Smooth muscle cell (in vitro differentiated cells): ENCODE data around the gene BRIP1. TPM values are rescaled to one million over a fixed set of nuclear protein-coding genes. Genes with fewer than 3 reads are reported as not detected.
"Not testable (repeated sequence)": the region's sequence is repeated elsewhere in the genome, so short reads cannot be mapped to it uniquely, and the experiment has no call there.

ENCODE experiments used
- DNase-seq: peaks from one replicate; lab custom pipeline; 2025; ENCODE audit not compliant: unreplicated experiment; lab: John Stamatoyannopoulos, UW
- H2AFZ ChIP-seq: fragments of 200-600 bp; sonication (generic); 2 replicates; pipeline ENCODE4 v1.6.0; 2016; ENCODE audit warnings: antibody characterized with exemption, low read depth, mild to moderate bottlenecking
- H3F3A ChIP-seq: fragments of 200-600 bp; sonication (generic); 2 replicates; pipeline ENCODE4 v1.6.0; 2017; ENCODE audit warnings: antibody characterized with exemption, low read depth
- H3K27ac ChIP-seq: fragments of 200-600 bp; sonication (generic); 2 replicates; pipeline ENCODE4 v1.5.1; 2016; ENCODE audit warnings: low read depth, mild to moderate bottlenecking
- H3K27me3 ChIP-seq: fragments of 200-600 bp; sonication (generic); 2 replicates; pipeline ENCODE4 v1.6.1; 2016; ENCODE audit warnings: low read depth, mild to moderate bottlenecking
- H3K36me3 ChIP-seq: fragments of 200-600 bp; sonication (generic); 2 replicates; pipeline ENCODE4 v1.5.1; 2016; ENCODE audit warnings: low read depth
- H3K4me1 ChIP-seq: fragments of 200-600 bp; sonication (generic); 2 replicates; pipeline ENCODE4 v1.5.1; 2016; ENCODE audit warnings: low read depth
- H3K4me2 ChIP-seq: fragments of 200-600 bp; sonication (generic); 2 replicates; pipeline ENCODE4 v1.6.0; 2016; ENCODE audit warnings: mild to moderate bottlenecking
- H3K4me3 ChIP-seq: fragments of 200-600 bp; sonication (generic); 2 replicates; pipeline ENCODE4 v1.5.1; 2016; ENCODE audit warnings: mild to moderate bottlenecking
- H3K79me2 ChIP-seq: fragments of 200-600 bp; sonication (generic); 2 replicates; pipeline ENCODE4 v1.6.0; 2016; ENCODE audit warnings: low read depth, mild to moderate bottlenecking
- H3K9ac ChIP-seq: fragments of 200-600 bp; sonication (generic); 2 replicates; pipeline ENCODE4 v1.6.0; 2016; ENCODE audit warnings: low read depth
- H3K9me3 ChIP-seq: fragments of 200-600 bp; sonication (generic); replicated peaks from 2 replicates; pipeline ENCODE4 v1.5.1; 2016; ENCODE audit warnings: low read depth
- H4K20me1 ChIP-seq: fragments of 200-600 bp; sonication (generic); 2 replicates; pipeline ENCODE4 v1.6.0; 2016; ENCODE audit warnings: low read depth
- CTCF ChIP-seq: fragments of 200-600 bp; sonication (generic); IDR thresholded peaks from 2 replicates; pipeline ENCODE4 v1.5.1; 2017; ENCODE audit warnings: borderline replicate concordance, mild to moderate bottlenecking, antibody characterized with exemption; ENCODE audit not compliant: insufficient read depth, poor library complexity, severe bottlenecking
- WGBS: methylation state at CpG from one replicate; pipeline ENCODE4 v1.1.7; 2016; ENCODE audit warnings: low lambda C conversion rate; 5-methylcytosine and 5-hydroxymethylcytosine counted together
- polyA plus RNA-seq: library from polyadenylated mRNA; unstranded; fragments of >200 nt; fragmentation: Nextera tagmentation; extraction: Ambion mirVana; gene quantifications from 2 replicates; pipeline ENCODE4 v1.2.1, GENCODE V29; 2016
- total RNA-seq: library from RNA; depleted of rRNA; stranded (reverse); fragments of >200 nt; gene quantifications from 2 replicates; pipeline ENCODE4 v1.2.3, GENCODE V29; 2014

BRIP1 gene
- total and polyA plus RNA-seq, 2 experiments from 2014 or later = 0.71 to 9.1 TPM

GRCh38 chr17:61828694-61829093 is 34.6 kb downstream of the BRIP1 start:
- TF ChIP-seq CTCF = no peak
- no peak for DNase-seq
- Histone ChIP-seq H3K27ac (no peak overlapping the region), H3K36me3 (peaks cover 5% of the 10 kb centered on the region), H3K4me2 (no peak overlapping the region), H2AFZ (no peak overlapping the region), H3K9ac (no peak overlapping the region), H3K4me1 (no peaks in the 10 kb centered on the region), H3K4me3 (no peak overlapping the region), H3K27me3 (no peaks in the 10 kb centered on the region), H3K9me3 (no peaks in the 10 kb centered on the region), H3K79me2 (no peaks in the 10 kb centered on the region), H3F3A (no peaks in the 10 kb centered on the region), H4K20me1 (no peaks in the 10 kb centered on the region)
- 100% methylated on average over 1 of the region's 1 CpG for WGBS

GRCh38 chr17:61827649-61828395 is 35.5 kb downstream of the BRIP1 start:
- DNase-seq = no peak
- 97% methylated on average over 8 of the region's 8 CpGs for WGBS
- H2AFZ ChIP-seq = no peak overlapping the region
- no peaks in the 10 kb centered on the region for H3K9me3 ChIP-seq
- no peaks in the 10 kb centered on the region for H3K27me3 ChIP-seq
- no peak overlapping the region for H3K4me2 ChIP-seq
- H3K79me2 ChIP-seq = no peaks in the 10 kb centered on the region
- H3K9ac ChIP-seq = no peak overlapping the region
- no peak for TF ChIP-seq CTCF
- H3K36me3 ChIP-seq = peaks cover 5% of the 10 kb centered on the region
- no peaks in the 10 kb centered on the region for H4K20me1 ChIP-seq
- H3K27ac ChIP-seq = no peak overlapping the region
- no peak overlapping the region for H3K4me3 ChIP-seq
- H3K4me1 ChIP-seq = no peaks in the 10 kb centered on the region
- no peaks in the 10 kb centered on the region for H3F3A ChIP-seq

GRCh38 chr17:61826866-61827265 is 36.5 kb downstream of the BRIP1 start:
- H3K36me3 ChIP-seq, DNase-seq, H3K27me3 ChIP-seq, H3F3A ChIP-seq, H3K4me1 ChIP-seq, H3K27ac ChIP-seq, H3K9ac ChIP-seq, H4K20me1 ChIP-seq, H3K9me3 ChIP-seq, H2AFZ ChIP-seq, H3K4me3 ChIP-seq, H3K4me2 ChIP-seq, H3K79me2 ChIP-seq: not testable (repeated sequence)
- 97% methylated on average over 1 of the region's 1 CpG for WGBS

GRCh38 chr17:61826198-61826597 is 37.1 kb downstream of the BRIP1 start:
- H3K27me3 ChIP-seq = not testable (repeated sequence)

More at GRCh38 chr17:61826198-61826597, 37.1 kb downstream of the BRIP1 start:
- H3F3A ChIP-seq, H3K36me3 ChIP-seq, H3K79me2 ChIP-seq, H3K4me1 ChIP-seq, H3K4me2 ChIP-seq, H4K20me1 ChIP-seq, H3K9ac ChIP-seq, H3K27ac ChIP-seq, H3K4me3 ChIP-seq, DNase-seq, H2AFZ ChIP-seq, H3K9me3 ChIP-seq: not testable (repeated sequence)
- WGBS = 96% methylated on average over 2 of the region's 2 CpGs
